Lower leg skin (tissue), 4 donors: Measurements from ENCODE around the gene PLXNB3. TPM values are rescaled to one million over a fixed set of nuclear protein-coding genes. Genes with fewer than 3 reads are reported as not detected.

ENCODE experiments used
- DNase-seq, 2 donors: peaks; one replicate each; pipeline ENCODE4 v3.0.0-alpha.2; 2019; ENCODE audit warnings: low spot score in 2 of 2
- H3K4me3 ChIP-seq: fragments of 200-600 bp; sonication (generic); 2 replicates; pipeline ENCODE4 v1.5.1; 2017; ENCODE audit warnings: mild to moderate bottlenecking, low read depth; ENCODE audit not compliant: poor library complexity, severe bottlenecking
- POLR2A ChIP-seq, 2 donors: fragments of 450-650 bp; IDR thresholded peaks; one replicate each; pipeline ENCODE4 v1.6.1; 2016 to 2017; ENCODE audit warnings: antibody characterized with exemption in 2 of 2, mild to moderate bottlenecking in 1 of 2, moderate library complexity in 1 of 2
- WGBS, 2 donors: methylation state at CpG; one replicate each; pipeline ENCODE4 v1.1.5; 2018; 5-methylcytosine and 5-hydroxymethylcytosine counted together
- intact Hi-C: fragments of 100-400 bp; cut with DNase I; formaldehyde crosslinking; loops from one replicate; pipeline ENCODE4 v1.15.0; 2023; ENCODE audit warnings: low total_unique reads
- total RNA-seq, 4 donors: library from RNA; depleted of rRNA; stranded (reverse); fragments of >200 nt; gene quantifications; one replicate each; pipeline ENCODE4 v1.1.0, GENCODE V29; 2016
- TF ChIP-seq, protein P1 (sequence below), 3 donors: fragments of 450-650 bp; IDR thresholded peaks; one replicate each; pipeline ENCODE4 v1.5.1; 2016; ENCODE audit warnings: antibody characterized with exemption in 3 of 3, mild to moderate bottlenecking in 3 of 3, moderate library complexity in 2 of 3

The PLXNB3 gene
- total RNA-seq, 4 donors from 2014 or later, result 10.9 to 21.9 (median 12.3) TPM

- WGBS, 2 donors, result 74 to 100% methylated on average over 2 to 6 of the region's 8 CpGs
- H3K4me3 ChIP-seq, result no peak overlapping the region
- no peak for TF ChIP-seq POLR2A (IDR thresholded peaks at IDR 0.05)
- TF ChIP-seq, protein P1, sequence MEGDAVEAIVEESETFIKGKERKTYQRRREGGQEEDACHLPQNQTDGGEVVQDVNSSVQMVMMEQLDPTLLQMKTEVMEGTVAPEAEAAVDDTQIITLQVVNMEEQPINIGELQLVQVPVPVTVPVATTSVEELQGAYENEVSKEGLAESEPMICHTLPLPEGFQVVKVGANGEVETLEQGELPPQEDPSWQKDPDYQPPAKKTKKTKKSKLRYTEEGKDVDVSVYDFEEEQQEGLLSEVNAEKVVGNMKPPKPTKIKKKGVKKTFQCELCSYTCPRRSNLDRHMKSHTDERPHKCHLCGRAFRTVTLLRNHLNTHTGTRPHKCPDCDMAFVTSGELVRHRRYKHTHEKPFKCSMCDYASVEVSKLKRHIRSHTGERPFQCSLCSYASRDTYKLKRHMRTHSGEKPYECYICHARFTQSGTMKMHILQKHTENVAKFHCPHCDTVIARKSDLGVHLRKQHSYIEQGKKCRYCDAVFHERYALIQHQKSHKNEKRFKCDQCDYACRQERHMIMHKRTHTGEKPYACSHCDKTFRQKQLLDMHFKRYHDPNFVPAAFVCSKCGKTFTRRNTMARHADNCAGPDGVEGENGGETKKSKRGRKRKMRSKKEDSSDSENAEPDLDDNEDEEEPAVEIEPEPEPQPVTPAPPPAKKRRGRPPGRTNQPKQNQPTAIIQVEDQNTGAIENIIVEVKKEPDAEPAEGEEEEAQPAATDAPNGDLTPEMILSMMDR (IDR thresholded peaks at IDR 0.05), result no peak
- intact Hi-C loops, result no loop called here
- DNase-seq, result no peak
Measured at GRCh38 chrX:153801669-153802068, 37.6 kb downstream of the PLXNB3 start.

- no peak for DNase-seq
- intact Hi-C loops, result no loop called here
- TF ChIP-seq, protein P1 (IDR thresholded peaks at IDR 0.05), result no peak
- TF ChIP-seq POLR2A (IDR thresholded peaks at IDR 0.05), result no peak
- H3K4me3 ChIP-seq, result no peak overlapping the region
- WGBS, 2 donors, result 75 to 85% methylated on average over 6 to 14 of the region's 14 CpGs
Measured at GRCh38 chrX:153802513-153803045, 38.5 kb downstream of the PLXNB3 start.

DNA sequence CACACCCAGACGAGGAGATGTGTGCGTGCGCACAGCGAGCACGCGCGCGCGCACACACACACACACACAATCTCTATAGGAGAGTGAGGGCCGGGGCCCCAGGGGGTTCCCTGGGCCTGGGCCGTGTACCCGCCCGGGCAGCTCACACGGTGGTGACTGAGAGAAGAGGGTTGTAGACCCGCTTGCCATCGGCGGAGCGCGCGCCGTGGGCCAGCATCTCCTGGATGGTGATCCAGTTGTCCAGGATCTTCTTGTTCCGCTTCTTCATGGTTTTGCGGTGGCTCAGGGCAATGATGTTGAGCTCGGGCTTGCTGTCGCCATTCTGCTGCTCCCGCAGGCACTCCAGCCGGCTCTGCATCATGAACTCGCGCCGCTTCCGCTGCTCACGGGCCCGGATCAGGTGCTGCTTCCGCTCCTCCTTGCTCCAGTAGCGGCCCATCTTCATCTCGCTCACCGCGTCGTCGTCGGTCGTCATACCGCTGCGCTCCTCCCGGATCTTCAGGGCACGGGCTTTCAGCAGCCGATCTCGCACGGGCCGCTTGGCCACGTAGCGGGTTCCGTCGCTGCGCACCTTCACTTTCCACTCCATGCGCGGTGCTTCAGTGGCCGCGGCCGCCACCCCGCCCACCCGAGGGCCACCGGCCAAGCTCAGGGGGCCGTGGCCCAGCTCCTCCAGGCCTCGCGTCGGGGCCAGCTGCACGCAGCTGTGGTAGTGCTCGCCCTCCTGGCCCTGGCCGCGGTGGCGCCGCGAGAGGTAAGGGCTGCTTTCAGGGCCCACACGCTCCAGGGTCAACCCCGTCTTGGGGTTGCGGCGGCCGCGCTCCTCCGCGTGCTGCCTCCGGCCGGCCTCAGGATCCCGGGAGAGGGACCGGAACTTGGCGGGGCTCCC is 39.4 kb downstream of the PLXNB3 start:
- no peak for TF ChIP-seq POLR2A (IDR thresholded peaks at IDR 0.05)
- TF ChIP-seq, protein P1 (IDR thresholded peaks at IDR 0.05), result no peak
- DNase-seq, result no peak
- H3K4me3 ChIP-seq, result no peak overlapping the region
- intact Hi-C loops, result no loop called here
- 94 to 99% methylated on average over 25 to 86 of the region's 87 CpGs for WGBS, 2 donors

DNA sequence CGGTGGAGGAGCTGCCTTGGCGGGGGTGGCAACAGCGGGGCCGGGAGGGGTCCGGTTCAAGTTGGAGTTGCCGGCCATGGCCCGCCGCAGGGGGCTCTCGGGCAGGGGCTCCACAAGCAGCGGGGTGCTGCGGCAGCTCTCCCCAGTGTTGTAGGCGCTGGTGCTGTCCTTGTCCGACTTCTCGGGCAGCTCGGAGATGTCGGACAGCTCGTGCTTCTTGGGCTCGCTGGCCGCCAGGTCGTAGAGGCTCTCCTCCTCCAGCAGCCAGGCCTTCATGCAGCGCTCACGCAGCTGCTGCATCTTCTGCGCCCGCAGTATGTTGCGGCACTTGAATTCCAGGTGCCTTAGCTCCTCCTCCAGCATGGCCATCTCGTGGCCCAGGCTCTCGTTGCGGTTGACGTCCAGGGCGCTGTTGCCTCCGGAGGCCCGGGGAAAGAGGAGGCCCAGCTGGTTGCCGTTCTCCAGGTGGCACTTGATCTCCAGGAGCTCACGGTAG is 40.1 kb downstream of the PLXNB3 start:
- WGBS, 2 donors, result 95 to 96% methylated on average over 9 to 34 of the region's 34 CpGs
- no peak for DNase-seq
- intact Hi-C loops, result no loop called here
- TF ChIP-seq, protein P1 (IDR thresholded peaks at IDR 0.05), result no peak
- TF ChIP-seq POLR2A (IDR thresholded peaks at IDR 0.05), result no peak
- H3K4me3 ChIP-seq, result no peak overlapping the region

- WGBS, 2 donors, result 92 to 93% methylated on average over 8 to 25 of the region's 25 CpGs
- no peak overlapping the region for H3K4me3 ChIP-seq
- no peak for TF ChIP-seq POLR2A (IDR thresholded peaks at IDR 0.05)
- TF ChIP-seq, protein P1 (IDR thresholded peaks at IDR 0.05), result no peak
- intact Hi-C loops, result no loop called here
- DNase-seq, result no peak
Measured at GRCh38 chrX:153804621-153805020, 40.6 kb downstream of the PLXNB3 start.
